ENCODE results near the gene HDHD2. TPM values are rescaled to one million over a fixed set of nuclear protein-coding genes. Genes with fewer than 3 reads are reported as not detected.

The HDHD2 gene
- polyA plus RNA-seq, 1 experiment: 10.4 TPM

DNA sequence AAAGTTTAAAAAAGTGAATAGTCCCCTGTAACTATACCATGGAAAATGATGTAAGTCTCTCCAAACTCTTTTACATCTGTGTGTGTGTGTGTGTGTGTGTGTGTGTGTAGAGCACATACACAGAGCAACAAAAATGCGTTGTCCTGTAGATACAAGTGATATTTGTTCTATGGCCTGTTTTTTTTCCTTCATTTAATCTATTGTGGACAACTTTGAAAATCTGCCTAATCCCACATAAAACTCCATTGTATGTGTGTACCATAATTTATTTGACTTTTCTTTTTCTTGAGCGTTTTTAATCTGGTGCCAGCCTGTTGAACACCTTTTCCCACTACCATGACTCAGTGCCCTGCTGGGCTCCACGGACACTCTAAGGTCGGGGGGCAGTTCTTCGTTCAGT is 62.6 kb downstream of the HDHD2 start:
- no peaks in the 10 kb centered on the region for H3K36me3 ChIP-seq (ENCODE audit: control insufficient read depth, insufficient read depth, low read length)
- ChIA-PET POLR2A (no interaction called here), CTCF (no interaction called here)
- TF ChIP-seq, protein P1, sequence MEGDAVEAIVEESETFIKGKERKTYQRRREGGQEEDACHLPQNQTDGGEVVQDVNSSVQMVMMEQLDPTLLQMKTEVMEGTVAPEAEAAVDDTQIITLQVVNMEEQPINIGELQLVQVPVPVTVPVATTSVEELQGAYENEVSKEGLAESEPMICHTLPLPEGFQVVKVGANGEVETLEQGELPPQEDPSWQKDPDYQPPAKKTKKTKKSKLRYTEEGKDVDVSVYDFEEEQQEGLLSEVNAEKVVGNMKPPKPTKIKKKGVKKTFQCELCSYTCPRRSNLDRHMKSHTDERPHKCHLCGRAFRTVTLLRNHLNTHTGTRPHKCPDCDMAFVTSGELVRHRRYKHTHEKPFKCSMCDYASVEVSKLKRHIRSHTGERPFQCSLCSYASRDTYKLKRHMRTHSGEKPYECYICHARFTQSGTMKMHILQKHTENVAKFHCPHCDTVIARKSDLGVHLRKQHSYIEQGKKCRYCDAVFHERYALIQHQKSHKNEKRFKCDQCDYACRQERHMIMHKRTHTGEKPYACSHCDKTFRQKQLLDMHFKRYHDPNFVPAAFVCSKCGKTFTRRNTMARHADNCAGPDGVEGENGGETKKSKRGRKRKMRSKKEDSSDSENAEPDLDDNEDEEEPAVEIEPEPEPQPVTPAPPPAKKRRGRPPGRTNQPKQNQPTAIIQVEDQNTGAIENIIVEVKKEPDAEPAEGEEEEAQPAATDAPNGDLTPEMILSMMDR (IDR thresholded peaks at IDR 0.05; ENCODE audit: insufficient read depth, low read depth, low read length): no peak
- no peaks in the 10 kb centered on the region for H3K27me3 ChIP-seq (ENCODE audit: control insufficient read depth, insufficient read depth, low read length)
- H3K4me3 ChIP-seq (ENCODE audit: low read depth, low read length): no peak overlapping the region
- no peak for DNase-seq (ENCODE audit: low read depth)

DNA sequence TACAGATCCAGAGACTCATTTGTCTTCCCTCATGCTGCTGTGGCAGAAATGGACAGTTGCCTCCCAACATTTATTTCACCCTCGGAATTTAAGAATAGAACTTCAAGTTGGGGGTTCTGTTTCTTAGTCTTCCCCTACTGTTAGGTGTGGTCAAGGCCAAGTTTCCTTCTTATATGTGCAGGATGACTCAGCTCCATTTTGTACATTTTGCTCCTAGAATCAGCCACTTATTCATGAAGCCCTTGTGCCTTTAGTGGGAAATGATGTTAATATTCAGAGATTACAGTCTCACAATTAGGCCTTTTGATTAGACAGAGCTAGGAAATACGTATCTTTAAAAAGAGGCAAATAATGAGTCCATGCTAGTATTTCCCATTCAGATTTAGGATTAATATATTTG is 68.7 kb downstream of the HDHD2 start:
- Histone ChIP-seq H3K4me3 (ENCODE audit: low read depth, low read length) (no peak overlapping the region), H3K36me3 (ENCODE audit: control insufficient read depth, insufficient read depth, low read length) (no peaks in the 10 kb centered on the region), H3K27me3 (ENCODE audit: control insufficient read depth, insufficient read depth, low read length) (no peaks in the 10 kb centered on the region)
- CTCF ChIA-PET: no interaction called here
- TF ChIP-seq, protein P1 (IDR thresholded peaks at IDR 0.05; ENCODE audit: insufficient read depth, low read depth, low read length): no peak
- POLR2A ChIA-PET: no interaction called here
- DNase-seq (ENCODE audit: low read depth): no peak

DNA sequence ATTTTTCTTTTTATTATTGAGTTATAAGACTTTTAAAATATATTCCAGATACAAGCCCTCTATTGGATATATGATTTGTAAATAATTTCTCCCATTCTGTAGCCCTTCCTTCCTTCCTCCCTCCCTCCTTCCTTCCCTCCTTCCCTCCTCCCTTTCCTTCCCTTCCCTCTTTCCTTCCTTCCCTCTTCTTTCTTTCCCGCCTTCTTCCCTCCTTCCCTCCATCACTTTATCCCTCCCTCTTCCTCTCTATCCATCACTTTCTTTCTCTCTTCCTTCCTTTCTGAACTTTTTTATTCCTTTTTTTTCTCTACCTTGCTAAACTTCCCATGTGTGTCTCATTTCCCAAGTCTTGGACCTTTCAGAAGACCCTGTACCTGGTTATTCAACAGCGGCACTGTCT is 69.4 kb downstream of the HDHD2 start:
- TF ChIP-seq, protein P1 (IDR thresholded peaks at IDR 0.05; ENCODE audit: insufficient read depth, low read depth, low read length): no peak
- DNase-seq (ENCODE audit: low read depth): no peak
- CTCF ChIA-PET: no interaction called here
- no peaks in the 10 kb centered on the region for H3K27me3 ChIP-seq (ENCODE audit: control insufficient read depth, insufficient read depth, low read length)
- H3K4me3 ChIP-seq (ENCODE audit: low read depth, low read length): no peak overlapping the region
- H3K36me3 ChIP-seq (ENCODE audit: control insufficient read depth, insufficient read depth, low read length): no peaks in the 10 kb centered on the region
- POLR2A ChIA-PET: no interaction called here

DNA sequence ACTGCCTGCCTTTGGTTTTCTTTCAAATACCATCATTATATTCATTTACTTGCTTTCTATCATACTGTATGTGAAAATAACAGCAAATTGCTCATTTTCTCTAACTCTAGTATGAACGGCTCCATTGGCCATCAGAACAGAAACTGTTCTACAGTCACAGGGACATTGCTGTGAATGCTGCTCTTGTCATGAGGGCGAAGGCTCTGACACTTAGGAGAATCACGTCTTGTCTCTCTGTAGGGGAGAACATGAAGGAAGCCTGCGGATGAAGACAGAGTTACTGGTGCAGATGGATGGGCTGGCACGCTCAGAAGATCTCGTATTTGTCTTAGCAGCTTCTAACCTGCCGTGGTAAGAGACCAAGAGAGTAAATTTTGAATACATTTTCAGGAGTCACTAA is 73.2 kb downstream of the HDHD2 start:
- Histone ChIP-seq H3K36me3 (ENCODE audit: control insufficient read depth, insufficient read depth, low read length) (no peaks in the 10 kb centered on the region), H3K27me3 (ENCODE audit: control insufficient read depth, insufficient read depth, low read length) (no peaks in the 10 kb centered on the region), H3K4me3 (ENCODE audit: low read depth, low read length) (no peak overlapping the region)
- CTCF ChIA-PET: interaction anchor here (0.9 kb wide), 1 partner anchor 28 kb away, joined by 3 read pairs; no protein-coding TSS in a partner anchor
- no peak for DNase-seq (ENCODE audit: low read depth)
- POLR2A ChIA-PET: no interaction called here
- TF ChIP-seq, protein P1 (IDR thresholded peaks at IDR 0.05; ENCODE audit: insufficient read depth, low read depth, low read length): no peak

DNA sequence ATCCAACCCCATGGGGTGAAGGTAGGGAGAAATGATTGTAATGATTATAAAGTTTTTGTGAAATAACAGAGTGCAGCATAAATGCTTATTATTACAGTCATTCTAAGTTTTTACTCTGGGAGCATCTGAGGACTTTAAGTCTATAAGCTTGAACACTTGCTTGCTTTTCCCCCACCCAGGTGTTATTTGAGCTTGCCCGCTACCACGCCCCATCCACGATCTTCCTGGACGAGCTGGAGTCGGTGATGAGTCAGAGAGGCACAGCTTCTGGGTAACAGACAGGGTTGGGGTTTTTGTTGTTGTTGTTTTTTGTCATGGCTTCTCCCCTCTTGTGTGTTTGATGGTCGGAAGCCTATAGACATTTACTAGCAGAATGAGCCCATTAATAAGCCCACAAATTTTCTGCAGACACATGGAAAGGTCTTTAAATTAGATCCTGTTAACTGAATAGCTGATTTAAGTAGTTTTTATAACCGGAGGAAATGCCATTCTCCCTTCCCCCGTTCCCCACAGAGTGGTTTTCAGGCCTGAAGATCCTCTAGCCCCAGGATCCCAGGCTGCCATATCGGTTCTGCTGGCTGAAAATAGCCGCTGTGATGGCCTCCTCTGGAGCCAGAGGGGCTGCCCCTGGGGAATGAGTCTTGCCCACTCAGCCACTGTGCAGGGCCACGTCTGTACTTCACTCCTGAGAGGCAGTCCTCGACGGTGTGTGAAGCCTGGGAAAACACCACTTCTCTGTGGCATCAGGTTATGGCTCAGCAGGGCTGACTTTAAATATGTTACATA is 75.0 kb downstream of the HDHD2 start:
- CTCF ChIA-PET: interaction anchor here (0.7 to 1.7 kb wide), 5 partner anchors 24 to 674 kb away, joined by 3 to 5 read pairs (median 4); no protein-coding TSS in a partner anchor
- H3K27me3 ChIP-seq (ENCODE audit: control insufficient read depth, insufficient read depth, low read length): no peaks in the 10 kb centered on the region

More for the DNA sequence above, 75.0 kb downstream of the HDHD2 start:
- Histone ChIP-seq H3K36me3 (ENCODE audit: control insufficient read depth, insufficient read depth, low read length) (no peaks in the 10 kb centered on the region), H3K4me3 (ENCODE audit: low read depth, low read length) (no peak overlapping the region)
- POLR2A ChIA-PET: no interaction called here
- TF ChIP-seq, protein P1 (IDR thresholded peaks at IDR 0.05; ENCODE audit: insufficient read depth, low read depth, low read length): no peak
- peak; percentile 14 for DNase-seq (ENCODE audit: low read depth)

Measured in BJ (cell line).